ENCODE measurements around the gene HRNR.
"Not testable (repeated sequence)": the region's sequence is repeated elsewhere in the genome, so short reads cannot be mapped to it uniquely, and the experiment has no call there.

HRNR gene

GRCh38 chr1:152224093-152224492 lies at the start of gene HRNR:
Gene HRNR (minus strand): TSS chr1:152224193. CDS start chr1:152223253, 940 bp downstream.
- no peak for DNase-seq

GRCh38 chr1:152256394-152256793 lies 32.4 kb upstream of the HRNR start:
- not testable (repeated sequence) for DNase-seq

- DNase-seq = no peak
These were observed 28.2 kb upstream of the HRNR start for GRCh38 chr1:152252157-152252556.

GRCh38 chr1:152251391-152251790 lies 27.4 kb upstream of the HRNR start:
- DNase-seq = no peak

- no peak for DNase-seq
These were observed 23.3 kb upstream of the HRNR start for GRCh38 chr1:152247316-152247715.

- no peak for DNase-seq
These were observed 20.7 kb upstream of the HRNR start for GRCh38 chr1:152244576-152245273.

GRCh38 chr1:152237093-152237492 lies 13.1 kb upstream of the HRNR start:
- DNase-seq = no peak

GRCh38 chr1:152228831-152229230 lies 4.8 kb upstream of the HRNR start:
- DNase-seq = no peak

- no peak for DNase-seq
These were observed 3.4 kb upstream of the HRNR start for GRCh38 chr1:152227310-152227928.

- DNase-seq = no peak
These were observed 1.7 kb upstream of the HRNR start for GRCh38 chr1:152225678-152226077.

- no peak for DNase-seq
These were observed 3.5 kb downstream of the HRNR start for GRCh38 chr1:152220166-152221163.

- DNase-seq = not testable (repeated sequence)
These were observed 4.6 kb downstream of the HRNR start for GRCh38 chr1:152219438-152219837.

- no peak for DNase-seq
These were observed 5.1 kb downstream of the HRNR start for GRCh38 chr1:152218762-152219436.

GRCh38 chr1:152215604-152216003 lies 8.4 kb downstream of the HRNR start:
- DNase-seq = not testable (repeated sequence)

GRCh38 chr1:152214911-152215310 lies 9.1 kb downstream of the HRNR start:
- not testable (repeated sequence) for DNase-seq

- no peak for DNase-seq
These were observed 25.0 kb downstream of the HRNR start for GRCh38 chr1:152198982-152199381.

- DNase-seq = no peak
These were observed 26.5 kb downstream of the HRNR start for GRCh38 chr1:152197361-152197941.

GRCh38 chr1:152191711-152192110 lies 32.3 kb downstream of the HRNR start:
- DNase-seq = no peak

- no peak for DNase-seq
These were observed 32.7 kb downstream of the HRNR start for GRCh38 chr1:152191260-152191659.

- no peak for DNase-seq
These were observed 33.4 kb downstream of the HRNR start for GRCh38 chr1:152190589-152190988.

- DNase-seq = no peak
These were observed 34.1 kb downstream of the HRNR start for GRCh38 chr1:152189657-152190442.
